PC-9 (cell line): ENCODE results near the gene GH1. TPM values are rescaled to one million over a fixed set of nuclear protein-coding genes. Genes with fewer than 3 reads are reported as not detected.
"Not testable (repeated sequence)": the region's sequence is repeated elsewhere in the genome, so short reads cannot be mapped to it uniquely, and the experiment has no call there.

Source experiments
- Bru-seq: library from RNA; stranded (reverse); fragments of 400-500 nt; gene quantifications from one replicate; lab custom pipeline; 2021; lab: Mats Ljungman, UMichigan
- BruChase-seq, 2 experiments: library from RNA; stranded (reverse); fragments of 400-500 nt; gene quantifications; one replicate each; lab custom pipeline; 2021; lab: Mats Ljungman, UMichigan
- BruUV-seq: library from RNA; stranded (reverse); fragments of 400-500 nt; replicated peaks from 2 replicates; lab custom pipeline; 2021; lab: Mats Ljungman, UMichigan
- CTCF ChIA-PET: fragments of 300-600 bp; sonication (Branson Sonifier 250); formaldehyde crosslinking; loops from one replicate; lab custom pipeline; 2022; ENCODE audit warnings: antibody characterized with exemption; lab: Charles Lee
- POLR2A ChIA-PET: fragments of 300-600 bp; sonication (Branson Sonifier 250); formaldehyde crosslinking; loops from one replicate; lab custom pipeline; 2022; ENCODE audit warnings: antibody characterized with exemption; ENCODE audit not compliant: unreplicated experiment; lab: Charles Lee
- DNase-seq, 2 experiments: peaks; one replicate each; pipeline versions ENCODE4 v3.0.0 to v3.0.0-alpha.2; 2015 to 2022; ENCODE audit warnings: mixed read lengths in 1 of 2
- H2AFZ ChIP-seq: fragments of 200-600 bp; sonication (generic); 2 replicates; pipeline ENCODE4 v1.8.1; 2017; ENCODE audit warnings: antibody characterized with exemption
- H3F3A ChIP-seq: fragments of 200-600 bp; sonication (generic); 2 replicates; pipeline ENCODE4 v1.8.1; 2017; ENCODE audit warnings: antibody characterized with exemption, mild to moderate bottlenecking, low read depth; ENCODE audit not compliant: insufficient read depth
- H3K27ac ChIP-seq: fragments of 200-600 bp; sonication (generic); 2 replicates; pipeline ENCODE4 v1.6.1; 2016; ENCODE audit warnings: mixed run types
- H3K27me3 ChIP-seq: fragments of 200-600 bp; sonication (generic); 2 replicates; pipeline ENCODE4 v1.6.1; 2016; ENCODE audit warnings: low read depth, mixed run types; ENCODE audit not compliant: insufficient read depth
- H3K36me3 ChIP-seq: fragments of 200-600 bp; sonication (generic); 2 replicates; pipeline ENCODE4 v1.6.1; 2016; ENCODE audit warnings: low read depth, mixed run types
- H3K4me1 ChIP-seq: fragments of 200-600 bp; sonication (generic); replicated peaks from 2 replicates; pipeline ENCODE4 v1.6.1; 2016; ENCODE audit warnings: mixed run types; ENCODE audit not compliant: insufficient read depth
- H3K4me2 ChIP-seq: fragments of 200-600 bp; sonication (generic); 2 replicates; pipeline ENCODE4 v1.6.1; 2017; ENCODE audit warnings: mixed run types
- H3K4me3 ChIP-seq: fragments of 200-600 bp; sonication (generic); 2 replicates; pipeline ENCODE4 v1.6.1; 2016; ENCODE audit warnings: mixed run types
- H3K79me2 ChIP-seq: fragments of 200-600 bp; sonication (generic); 2 replicates; pipeline ENCODE4 v1.6.1; 2017; ENCODE audit warnings: low read depth, mixed run types
- H3K9me2 ChIP-seq: fragments of 200-600 bp; sonication (generic); 2 replicates; pipeline ENCODE4 v1.8.1; 2017; ENCODE audit warnings: mild to moderate bottlenecking; ENCODE audit not compliant: insufficient read depth
- H3K9me3 ChIP-seq: fragments of 200-600 bp; sonication (generic); 2 replicates; pipeline ENCODE4 v1.8.1; 2016; ENCODE audit warnings: low read depth; ENCODE audit not compliant: insufficient read depth
- H4K20me1 ChIP-seq: fragments of 200-600 bp; sonication (generic); 2 replicates; pipeline ENCODE4 v1.8.1; 2017; ENCODE audit not compliant: insufficient read depth
- EZH2 ChIP-seq: fragments of 200-600 bp; sonication (generic); IDR thresholded peaks from 2 replicates; pipeline ENCODE4 v1.8.0; 2017; ENCODE audit warnings: antibody characterized with exemption, low read depth
- intact Hi-C: fragments of 100-400 bp; cut with micrococcal nuclease; formaldehyde crosslinking; loops from one replicate; pipeline ENCODE4 v1.10.0; 2022; ENCODE audit not compliant: unreplicated experiment
- long read RNA-seq: library from polyadenylated mRNA; stranded (forward); transcript quantifications from one replicate; pipeline ENCODE4 v2.0.0, GENCODE V29; 2022
- total RNA-seq: library from RNA; stranded (reverse); gene quantifications from 2 replicates; pipeline ENCODE4 v1.2.3, GENCODE V29; 2021
- TF ChIP-seq, protein P1 (sequence below): fragments of 200-600 bp; sonication (generic); conservative IDR thresholded peaks from 2 replicates; pipeline ENCODE4 v1.6.1; 2017; ENCODE audit warnings: mixed run types, antibody characterized with exemption, mild to moderate bottlenecking, moderate library complexity

Gene GH1
- total RNA-seq = not detected in 2 replicates
- not detected for Bru-seq, nascent RNA
- BruChase-seq, experiment 1, labeled RNA remaining after a 2-hour chase = not detected
- not detected for BruChase-seq, experiment 2, labeled RNA remaining after a 6-hour chase
- long read RNA-seq = 0 reads

DNA sequence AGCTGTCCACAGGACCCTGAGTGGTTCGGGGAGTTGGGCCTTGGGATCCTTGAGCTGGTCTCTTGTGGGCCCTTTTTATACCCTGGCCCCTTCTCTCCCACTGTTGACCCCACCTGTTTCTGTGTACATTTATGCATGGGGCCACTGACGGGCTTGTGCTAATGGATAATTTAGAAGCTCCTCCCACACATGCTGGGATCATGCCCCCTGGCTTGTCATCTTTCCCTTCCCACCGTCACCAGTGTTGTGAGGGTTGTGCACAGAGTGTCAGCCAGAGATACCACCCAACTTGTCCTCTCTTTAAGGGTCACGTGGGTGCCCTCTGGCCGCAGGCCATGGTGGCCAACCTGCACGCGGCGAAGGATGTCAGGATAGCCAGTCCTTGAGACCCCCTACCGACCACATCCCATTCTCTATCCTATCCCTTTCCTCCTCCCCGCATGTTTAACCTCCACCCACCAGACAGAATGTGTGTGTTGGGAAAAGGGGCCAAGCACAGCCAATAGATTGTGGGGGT, at the start of gene GH1:
Gene GH1 (minus strand): TSS at position 51 of the 517 bp plus-strand sequence. CDS start 63 bp downstream, outside the sequence.
- H3K4me1 ChIP-seq, H3K79me2 ChIP-seq, H3K36me3 ChIP-seq, H3F3A ChIP-seq, H3K9me3 ChIP-seq, H3K9me2 ChIP-seq, H4K20me1 ChIP-seq, POLR2A ChIA-PET, H3K4me3 ChIP-seq, DNase-seq, H3K27ac ChIP-seq, H2AFZ ChIP-seq, BruUV-seq: not testable (repeated sequence)
- peaks cover 18% of the 10 kb centered on the region; the same call in 1 of the 2 replicates for H3K27me3 ChIP-seq
- intact Hi-C loops = loop anchor here (1.0 to 10.0 kb wide), 5 partner anchors 32 to 496 kb away; no protein-coding TSS in a partner anchor
- CTCF ChIA-PET = interaction anchor here (0.6 to 3.2 kb wide), 8 partner anchors 9 to 361 kb away, joined by 3 to 21 read pairs (median 6); no protein-coding TSS in a partner anchor
- H3K4me2 ChIP-seq = 0 out of 2 replicates have a peak within 1 kb of the TSS, but pooled peaks have one; percentile 4

GRCh38 chr17:63967953-63968352, 49.3 kb upstream of the GH1 start:
- no peak for DNase-seq
- Histone ChIP-seq H3K4me1 (no peaks in the 10 kb centered on the region), H2AFZ (no peak overlapping the region), H3F3A (0 out of 2 replicates have a peak, but pooled peaks cover under 1% of the 10 kb centered on the region), H3K9me3 (no peaks in the 10 kb centered on the region), H3K4me2 (no peak overlapping the region), H3K36me3 (no peaks in the 10 kb centered on the region), H3K9me2 (no peaks in the 10 kb centered on the region), H4K20me1 (no peaks in the 10 kb centered on the region), H3K27me3 (no peaks in the 10 kb centered on the region), H3K79me2 (no peaks in the 10 kb centered on the region), H3K27ac (no peak overlapping the region), H3K4me3 (no peak overlapping the region)
- BruUV-seq = no TSS peak
- POLR2A ChIA-PET = no interaction called here
- intact Hi-C loops = no loop called here
- CTCF ChIA-PET = no interaction called here
- TF ChIP-seq, protein P1, sequence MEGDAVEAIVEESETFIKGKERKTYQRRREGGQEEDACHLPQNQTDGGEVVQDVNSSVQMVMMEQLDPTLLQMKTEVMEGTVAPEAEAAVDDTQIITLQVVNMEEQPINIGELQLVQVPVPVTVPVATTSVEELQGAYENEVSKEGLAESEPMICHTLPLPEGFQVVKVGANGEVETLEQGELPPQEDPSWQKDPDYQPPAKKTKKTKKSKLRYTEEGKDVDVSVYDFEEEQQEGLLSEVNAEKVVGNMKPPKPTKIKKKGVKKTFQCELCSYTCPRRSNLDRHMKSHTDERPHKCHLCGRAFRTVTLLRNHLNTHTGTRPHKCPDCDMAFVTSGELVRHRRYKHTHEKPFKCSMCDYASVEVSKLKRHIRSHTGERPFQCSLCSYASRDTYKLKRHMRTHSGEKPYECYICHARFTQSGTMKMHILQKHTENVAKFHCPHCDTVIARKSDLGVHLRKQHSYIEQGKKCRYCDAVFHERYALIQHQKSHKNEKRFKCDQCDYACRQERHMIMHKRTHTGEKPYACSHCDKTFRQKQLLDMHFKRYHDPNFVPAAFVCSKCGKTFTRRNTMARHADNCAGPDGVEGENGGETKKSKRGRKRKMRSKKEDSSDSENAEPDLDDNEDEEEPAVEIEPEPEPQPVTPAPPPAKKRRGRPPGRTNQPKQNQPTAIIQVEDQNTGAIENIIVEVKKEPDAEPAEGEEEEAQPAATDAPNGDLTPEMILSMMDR = no peak
- TF ChIP-seq EZH2 = no peak

GRCh38 chr17:63966646-63967264, 48.1 kb upstream of the GH1 start:
- POLR2A ChIA-PET = no interaction called here
- H3K9me2 ChIP-seq = no peaks in the 10 kb centered on the region
- H3K4me1 ChIP-seq = no peaks in the 10 kb centered on the region
- no peak overlapping the region for H3K27ac ChIP-seq
- H3K27me3 ChIP-seq = no peaks in the 10 kb centered on the region
- no TSS peak for BruUV-seq
- intact Hi-C loops = no loop called here
- TF ChIP-seq, protein P1 = no peak
- TF ChIP-seq EZH2 = no peak
- no peaks in the 10 kb centered on the region for H3K36me3 ChIP-seq
- no peaks in the 10 kb centered on the region for H3K9me3 ChIP-seq
- peaks cover 12% of the 10 kb centered on the region for H3F3A ChIP-seq
- DNase-seq = no peak
- H3K4me3 ChIP-seq = no peak overlapping the region
- no peaks in the 10 kb centered on the region for H3K79me2 ChIP-seq
- CTCF ChIA-PET = interaction anchor here (0.6 to 0.7 kb wide), 2 partner anchors 53 to 288 kb away, joined by 3 to 24 read pairs; no protein-coding TSS in a partner anchor
- H3K4me2 ChIP-seq = no peak overlapping the region
- no peaks in the 10 kb centered on the region for H4K20me1 ChIP-seq
- no peak overlapping the region for H2AFZ ChIP-seq
